Hair follicular keratinocyte (primary cell): ENCODE data around the gene NXPE4. TPM values are rescaled to one million over a fixed set of nuclear protein-coding genes. Genes with fewer than 3 reads are reported as not detected.

ENCODE experiments used
- total RNA-seq: library from RNA; depleted of rRNA; stranded (reverse); fragments of >200 nt; gene quantifications from 2 replicates; pipeline ENCODE4 v1.2.3, GENCODE V29; 2015

NXPE4 gene
- not detected in 2 replicates for total RNA-seq

DNA sequence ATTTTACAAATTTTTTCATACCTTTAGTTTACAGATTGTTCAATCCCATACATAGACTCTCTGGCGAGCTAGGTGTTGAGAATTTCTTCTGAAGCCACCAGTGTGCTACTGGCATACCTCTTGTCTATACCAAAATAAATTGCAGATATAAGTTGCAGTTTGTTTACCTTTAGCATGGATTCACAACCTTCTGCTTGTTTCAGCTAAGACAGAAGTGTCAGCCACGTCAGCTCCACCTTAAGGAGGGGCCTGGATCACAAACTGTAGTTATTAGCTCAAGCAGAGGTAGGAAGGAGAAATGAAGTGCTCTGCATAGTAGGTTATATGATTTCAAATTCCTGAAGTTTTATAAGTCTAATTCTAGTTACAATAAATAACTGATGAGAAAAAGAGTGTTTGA is at the start of gene NXPE4:
TSS of gene NXPE4 (minus strand) at position 216 of the 400 bp plus-strand sequence. CDS start 1,027 bp downstream, outside the sequence.

DNA sequence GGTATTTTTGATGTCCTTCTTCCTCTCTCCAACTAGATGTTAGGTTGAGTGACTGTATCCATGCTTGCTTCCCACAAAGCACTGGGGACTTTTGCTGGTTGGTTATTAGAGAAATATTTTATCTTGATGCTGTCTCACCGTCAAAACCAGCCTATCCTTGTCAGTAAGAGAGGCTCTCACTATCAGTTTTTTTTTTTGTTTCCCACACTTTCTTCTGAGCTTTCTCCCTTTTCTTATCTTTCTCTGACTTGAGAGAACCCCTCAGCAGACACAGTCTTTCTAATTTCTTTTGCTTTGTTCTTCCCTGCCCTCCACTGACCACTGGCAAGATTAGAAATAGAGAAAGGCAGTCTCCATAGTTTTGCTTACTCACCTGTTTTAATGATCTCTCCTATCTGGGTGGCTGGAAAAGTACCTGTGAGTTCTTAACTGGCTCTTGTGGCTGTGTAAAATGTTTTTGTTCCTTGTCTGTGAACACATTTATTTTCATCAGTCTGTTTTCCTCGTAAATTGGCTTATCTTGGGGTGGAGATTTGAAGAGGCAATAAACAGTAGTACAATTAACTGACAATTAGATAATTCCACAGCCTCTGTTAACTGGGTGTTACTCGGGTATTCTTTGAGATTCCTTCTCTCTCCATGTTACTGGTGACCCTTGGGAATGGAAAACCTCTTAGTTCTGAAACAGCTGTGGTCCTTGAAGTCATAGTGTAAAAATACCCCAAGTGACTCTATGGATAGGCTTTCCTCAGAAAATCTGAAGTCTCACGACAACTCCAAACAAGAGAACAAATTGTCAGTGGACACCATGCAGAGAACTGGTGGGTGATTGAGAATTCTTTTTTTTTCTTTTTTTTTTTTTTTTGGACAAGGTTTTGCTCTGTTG is 35.9 kb downstream of the NXPE4 start, which contains the start of gene NXPE1:
TSS of gene NXPE1 (minus strand) at position 457 of the 886 bp plus-strand sequence. CDS start 8,680 bp downstream, outside the sequence.

Other genes starting within 250 kb of the NXPE4 start
- 1.5 and 3.4 TPM in 2 replicates for gene C11orf71, start 195.3 kb downstream of the NXPE4 start, total RNA-seq
- 10.5 and 14.2 TPM in 2 replicates for gene RBM7, start 195.1 kb downstream of the NXPE4 start, total RNA-seq
- 219 and 223 TPM in 2 replicates for gene REXO2, start 156.3 kb downstream of the NXPE4 start, total RNA-seq
- not detected in 2 replicates for gene NXPE1, start 35.9 kb downstream of the NXPE4 start, total RNA-seq
- not detected in 2 replicates for gene NXPE2, start 82.7 kb upstream of the NXPE4 start, total RNA-seq